D341Med (cell line): ENCODE measurements around the gene POGLUT3.

Experiments
- DNase-seq: peaks from one replicate; pipeline ENCODE4 v3.0.0; 2012; ENCODE audit warnings: low spot score

Gene POGLUT3

GRCh38 chr11:108498046-108498815 lies at the start of gene POGLUT3:
Gene POGLUT3 (minus strand): TSS chr11:108498384. CDS start chr11:108498366, 18 bp downstream.
- DNase-seq: peak; percentile 87

DNA sequence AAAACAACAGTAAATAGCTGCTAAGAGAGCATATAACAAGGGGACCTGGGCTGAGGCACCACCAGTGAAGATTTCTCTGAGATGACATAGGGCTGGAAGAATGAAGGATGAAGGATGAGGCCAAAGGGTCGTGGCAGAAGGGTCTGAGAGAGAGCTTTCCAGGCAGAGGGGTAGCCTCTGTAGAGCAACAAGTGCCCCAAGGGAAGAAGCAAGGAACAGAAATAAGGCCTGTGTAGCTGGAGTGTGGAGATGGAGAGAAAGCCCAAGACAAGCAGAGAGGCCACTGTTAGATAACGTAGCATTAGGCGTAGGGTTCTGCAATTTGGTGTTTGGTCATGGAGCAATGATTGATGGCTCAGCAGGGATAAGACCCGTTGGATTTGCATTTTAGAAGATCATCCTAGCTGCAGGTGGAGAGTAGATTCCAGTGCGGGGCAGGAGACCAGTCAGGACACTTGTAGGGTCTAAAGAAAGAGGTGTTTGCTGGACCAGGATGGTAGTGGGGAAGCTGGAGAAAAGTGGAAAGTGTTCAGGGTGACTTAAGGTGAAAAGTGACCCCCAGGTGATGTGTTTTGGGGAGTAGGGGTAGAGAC lies 47.8 kb upstream of the POGLUT3 start:
- DNase-seq: no peak

DNA sequence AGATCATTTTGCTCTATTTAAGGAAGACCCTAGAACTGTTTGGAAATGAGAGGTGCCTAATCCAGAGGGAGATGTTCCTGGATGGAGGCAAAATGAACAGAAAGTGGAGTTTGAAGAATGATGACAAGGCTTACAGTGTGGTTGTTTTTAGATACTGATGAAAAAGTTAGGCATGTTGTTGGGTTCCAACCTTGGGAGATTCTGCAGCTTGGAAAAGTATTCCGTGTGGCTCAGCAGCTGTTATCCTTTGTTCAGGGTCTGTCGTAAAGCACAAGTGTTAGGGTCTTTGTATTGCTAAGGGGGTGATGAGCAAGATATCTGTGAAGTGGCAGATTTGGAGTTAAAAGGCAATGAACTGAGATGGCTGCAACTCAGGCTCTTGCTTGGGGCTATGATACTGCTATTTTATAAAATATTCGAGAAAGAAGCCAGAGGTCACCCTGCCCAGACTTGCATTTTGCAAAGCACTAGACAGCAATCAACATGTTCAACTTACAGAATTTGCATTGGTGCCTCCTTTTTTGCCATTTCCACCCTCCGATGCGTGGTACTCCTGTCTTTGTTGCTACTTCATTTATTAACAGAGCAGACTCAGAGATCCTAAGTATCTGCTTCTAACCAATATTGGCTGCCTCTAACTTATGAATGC lies 45.3 kb upstream of the POGLUT3 start:
- no peak for DNase-seq

DNA sequence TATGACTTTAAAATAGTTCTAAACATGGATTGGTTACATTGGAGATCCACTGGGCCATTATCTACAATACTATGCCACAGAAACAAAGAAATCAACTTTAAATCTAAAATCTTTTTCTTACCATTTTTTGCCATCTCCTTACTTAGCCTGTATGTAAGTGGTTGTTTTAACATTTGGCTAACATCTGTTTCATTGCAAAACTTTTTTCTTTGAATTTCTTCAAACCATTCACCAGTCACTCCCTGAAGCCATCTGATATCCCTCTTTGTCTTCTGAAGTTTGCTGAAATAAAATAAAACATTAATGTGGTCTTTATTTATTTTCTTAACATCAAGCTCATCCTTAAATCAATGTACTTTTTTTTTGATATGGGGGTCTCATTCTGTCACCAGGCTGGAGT lies 43.3 kb upstream of the POGLUT3 start:
- no peak for DNase-seq

GRCh38 chr11:108538502-108538901 lies 40.3 kb upstream of the POGLUT3 start:
- no peak for DNase-seq

DNA sequence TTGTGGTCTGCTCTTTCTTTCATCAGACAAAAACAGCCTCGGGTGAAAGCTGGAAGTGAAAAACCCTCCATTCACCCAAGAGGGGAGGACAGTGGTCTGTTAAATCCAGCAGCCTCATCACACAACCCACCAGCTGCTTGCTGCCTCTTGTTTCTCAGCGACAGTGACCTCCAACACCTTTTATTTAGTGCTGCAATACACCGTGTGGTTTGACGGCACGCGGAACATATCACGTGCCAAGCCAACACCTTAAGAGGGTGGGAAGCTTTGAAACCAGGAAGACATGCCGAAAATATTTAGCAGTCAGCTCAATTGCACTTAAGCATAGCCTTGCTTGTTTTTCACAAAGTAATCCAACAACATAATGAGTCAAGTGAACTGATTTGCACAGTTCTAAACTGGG lies 39.8 kb upstream of the POGLUT3 start:
- no peak for DNase-seq

- no peak for DNase-seq
Measured at GRCh38 chr11:108536783-108537182, 38.6 kb upstream of the POGLUT3 start.

- DNase-seq: no peak
Measured at GRCh38 chr11:108535384-108535955, 37.3 kb upstream of the POGLUT3 start.

- no peak for DNase-seq
Measured at GRCh38 chr11:108534274-108534882, 36.2 kb upstream of the POGLUT3 start.

DNA sequence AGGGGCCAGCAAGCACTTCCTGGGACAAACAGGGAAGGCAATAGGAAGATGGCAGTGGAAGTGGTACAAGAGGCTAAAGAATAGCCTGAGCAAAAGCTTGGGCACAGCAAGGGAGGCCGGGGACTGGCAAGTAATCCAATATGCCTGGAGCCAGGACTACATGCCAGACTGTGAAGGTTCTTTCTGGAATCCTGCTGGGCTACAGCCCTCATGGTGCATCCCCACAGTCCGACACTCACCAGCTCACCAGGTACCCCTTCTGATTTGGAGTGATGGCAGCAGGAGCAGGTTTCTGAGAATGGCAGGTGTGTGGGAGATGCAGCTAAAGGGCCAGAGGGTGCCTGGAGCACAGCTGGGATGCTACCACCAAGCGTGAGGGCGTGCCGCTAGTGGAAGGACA lies 32.2 kb upstream of the POGLUT3 start:
- no peak for DNase-seq

DNA sequence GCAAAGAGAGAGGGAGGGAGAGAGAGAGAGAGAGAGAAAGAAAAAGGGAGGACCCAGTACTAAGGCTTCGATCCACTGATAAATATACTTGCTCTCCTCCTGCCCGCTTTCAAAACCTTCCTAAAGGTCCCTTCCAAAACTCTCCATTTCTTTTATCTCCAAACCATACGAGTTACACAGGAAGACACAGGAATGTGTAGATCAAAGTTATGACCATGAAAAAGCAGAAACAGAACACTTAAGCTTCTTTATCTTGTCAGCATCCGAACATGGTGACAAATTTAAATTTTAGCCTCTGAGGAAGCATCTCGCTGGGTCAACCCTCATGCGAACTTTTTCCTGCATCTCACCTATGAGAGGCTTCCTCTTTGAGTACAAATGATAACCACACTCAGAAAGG lies 29.2 kb upstream of the POGLUT3 start:
- DNase-seq: no peak

- DNase-seq: no peak
Measured at GRCh38 chr11:108525161-108525560, 27.0 kb upstream of the POGLUT3 start.

DNA sequence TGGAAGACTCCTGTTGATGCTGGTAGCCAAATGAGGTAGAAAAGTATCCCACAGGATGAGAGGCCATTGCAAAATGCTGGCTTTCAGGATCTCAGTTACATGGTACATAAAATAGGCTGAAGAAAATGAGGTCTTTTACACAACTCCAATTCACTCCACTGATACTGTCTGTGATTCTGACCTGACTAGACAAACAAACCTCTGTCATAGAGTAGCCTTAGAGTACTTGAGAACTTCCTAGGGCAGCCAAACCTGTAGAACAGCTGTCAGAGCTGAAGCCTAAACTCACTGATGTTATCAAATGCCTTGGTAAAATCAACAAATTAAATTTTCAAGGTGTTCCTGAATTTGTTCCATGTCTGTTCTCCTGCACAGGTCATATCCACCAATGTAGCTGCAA lies 26.2 kb upstream of the POGLUT3 start:
- no peak for DNase-seq

GRCh38 chr11:108522318-108522717 lies 24.1 kb upstream of the POGLUT3 start:
- DNase-seq: no peak

GRCh38 chr11:108518581-108518980 lies 20.4 kb upstream of the POGLUT3 start:
- no peak for DNase-seq

DNA sequence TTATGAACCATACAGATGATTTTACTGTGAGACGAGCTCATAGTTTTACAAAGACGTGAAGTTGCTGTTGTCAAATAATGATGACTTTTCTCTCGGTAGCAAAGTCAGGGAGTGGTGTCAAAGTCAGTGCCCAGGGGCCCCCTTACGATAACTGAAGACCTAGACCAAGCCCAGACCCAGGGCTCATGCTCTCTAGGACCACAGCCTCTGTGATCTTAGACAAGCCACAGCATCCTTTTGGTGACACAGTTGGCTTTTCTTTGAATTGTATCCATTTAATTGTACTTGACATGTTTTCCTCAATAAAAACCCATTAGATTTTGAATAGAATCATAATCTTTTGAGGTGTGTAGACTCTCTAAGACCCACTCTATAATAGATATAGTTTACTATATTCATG lies 17.9 kb upstream of the POGLUT3 start:
- no peak for DNase-seq

DNA sequence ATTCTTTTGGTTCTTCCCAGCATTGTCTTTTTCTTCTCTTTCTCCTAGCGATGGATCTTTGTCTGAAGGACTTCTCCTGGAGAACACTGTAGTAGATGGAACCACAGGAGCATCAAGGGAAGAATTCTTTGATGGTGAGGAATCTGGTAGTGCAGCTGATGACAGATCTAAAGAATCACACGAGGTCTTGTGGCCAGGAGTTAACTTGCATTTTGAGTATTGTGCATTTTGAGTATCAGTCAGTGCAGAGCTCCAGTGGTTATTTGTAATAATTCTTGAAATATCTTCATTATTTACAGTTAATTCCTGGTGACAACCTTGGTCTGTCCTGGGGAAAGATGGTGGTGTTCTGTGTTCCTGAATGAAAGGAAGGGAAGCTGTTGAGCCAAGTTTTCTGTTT lies 14.5 kb upstream of the POGLUT3 start:
- no peak for DNase-seq

- DNase-seq: no peak
Measured at GRCh38 chr11:108511851-108512474, 13.8 kb upstream of the POGLUT3 start.

DNA sequence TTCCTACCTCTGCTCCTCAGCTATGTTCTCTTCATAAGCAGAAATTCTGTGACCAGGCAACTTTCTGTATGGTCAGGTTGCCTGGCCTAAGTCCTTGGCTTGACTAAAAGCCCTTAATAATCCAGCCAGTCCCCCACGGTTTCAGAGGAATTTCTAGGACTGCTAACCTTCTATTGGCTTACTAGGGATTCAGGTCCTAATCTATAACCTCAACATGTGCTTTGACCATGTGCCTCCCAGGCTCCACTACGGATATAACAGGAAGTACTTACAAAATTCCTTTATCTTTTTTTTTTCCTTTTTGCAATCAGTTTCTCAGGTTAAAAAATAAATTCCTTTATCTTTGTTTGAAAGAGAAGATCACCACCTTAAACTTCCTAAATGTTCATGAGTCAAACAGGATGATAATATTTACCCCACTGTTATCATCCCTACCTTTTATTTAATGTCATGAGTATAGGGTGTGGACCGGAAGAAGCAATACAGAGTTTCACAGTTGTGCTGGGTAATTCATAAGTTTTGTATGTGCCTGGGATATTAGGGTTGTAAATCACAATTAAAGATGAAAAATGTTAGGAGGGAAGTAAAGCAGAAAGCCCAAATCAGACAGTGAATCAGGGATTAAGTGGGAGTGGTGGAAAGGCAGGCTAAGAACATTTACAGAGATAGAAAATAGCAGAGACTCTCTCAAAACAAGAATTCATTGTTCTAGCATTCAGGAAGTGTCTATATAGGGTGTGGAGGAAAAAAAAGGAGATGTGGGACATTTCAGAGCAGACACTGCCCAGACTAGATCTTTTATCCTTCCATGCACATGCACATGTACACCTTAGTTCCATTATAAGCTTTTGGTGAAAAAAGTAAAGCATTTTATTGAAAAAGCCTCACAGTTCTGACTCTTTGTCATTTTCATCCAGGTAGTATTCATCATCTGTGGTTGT lies 10.7 kb upstream of the POGLUT3 start:
- DNase-seq: no peak

GRCh38 chr11:108501396-108501795 lies 3.2 kb upstream of the POGLUT3 start:
- DNase-seq: no peak

- no peak for DNase-seq
Measured at GRCh38 chr11:108500721-108501120, 2.5 kb upstream of the POGLUT3 start.
